ENCODE results near the gene ANKAR. TPM values are rescaled to one million over a fixed set of nuclear protein-coding genes. Genes with fewer than 3 reads are reported as not detected.

The ANKAR gene
- 10 to 100 TPM in 2 of 5 donors, 1 to 10 TPM in 3; 2.0 to 26.8 (median 8.2) TPM for total RNA-seq
- 1 to 10 TPM; 2.1 to 6.6 (median 2.2) TPM for polyA plus RNA-seq
- long read RNA-seq, donor 1, result 0 reads
- long read RNA-seq, donor 2, result 0 reads
- long read RNA-seq, donor 3, partial matches to known transcripts, result 6 of 6 reads
- long read RNA-seq, donor 3, other reads (novel, unspliced or antisense), result 0 of 6 reads
- long read RNA-seq, donor 4, result 0 reads
- long read RNA-seq, donor 5, result 0 reads
- long read RNA-seq, donor 6, result 0 reads
- long read RNA-seq, donor 7, result 0 reads
- long read RNA-seq, donor 8, result 0 reads
- long read RNA-seq, donor 9, result 0 reads
- long read RNA-seq, donor 10, result 0 reads

- H3K4me3 ChIP-seq, result peak within 1 kb of the TSS; percentile 52 to 68 (median 58)
- H3K4me1 ChIP-seq, result peaks cover 12 to 33% (median 21%) of the 10 kb centered on the region in 4 donors
- WGBS, 5 donors, result 0 to 2% (median 1%) methylated on average over 35 to 62 of the region's 62 CpGs
- peak within 1 kb of the TSS; percentile 93 to 98 (median 95) for H3K27ac ChIP-seq
- peak; percentile 91 to 97 for DNase-seq
- TF ChIP-seq POLR2AphosphoS5 (IDR thresholded peaks at IDR 0.05) (peak; percentile 34 to 86 (median 86)), EP300 (IDR thresholded peaks at IDR 0.05) (no peak), POLR2A (IDR thresholded peaks at IDR 0.05) (no peak), CTCF (IDR thresholded peaks at IDR 0.05) (peak in 5 of 7 experiments; percentile 41 to 92 (median 75))
- no peaks in the 10 kb centered on the region for H3K9me3 ChIP-seq
- intact Hi-C loops (cut with DNase I; ENCODE audit: low total_unique reads), result no loop called here
- peaks cover 0 to 29% (median 24%) of the 10 kb centered on the region in 4 donors for H3K36me3 ChIP-seq
- no peaks in the 10 kb centered on the region for H3K27me3 ChIP-seq
These were observed at the start of gene ANKAR for GRCh38 chr2:189674374-189675112. TSS of gene ANKAR (plus strand) at chr2:189674670. CDS start at chr2:189676491, 1,821 bp downstream.

GRCh38 chr2:189625636-189626035 lies 48.8 kb upstream of the ANKAR start:
- H3K4me3 ChIP-seq, result no peak overlapping the region
- no peak overlapping the region for H3K27ac ChIP-seq
- DNase-seq, result no peak
- TF ChIP-seq POLR2A (IDR thresholded peaks at IDR 0.05), result no peak
- no peak for TF ChIP-seq CTCF (IDR thresholded peaks at IDR 0.05)
- no peak for TF ChIP-seq POLR2AphosphoS5 (IDR thresholded peaks at IDR 0.05)
- TF ChIP-seq EP300 (IDR thresholded peaks at IDR 0.05), result no peak
- H3K4me1 ChIP-seq, result no peaks in the 10 kb centered on the region
- no peaks in the 10 kb centered on the region for H3K27me3 ChIP-seq
- intact Hi-C loops (cut with DNase I; ENCODE audit: low total_unique reads), result no loop called here
- no peaks in the 10 kb centered on the region for H3K9me3 ChIP-seq
- no peaks in the 10 kb centered on the region for H3K36me3 ChIP-seq
- 88 to 92% (median 89%) methylated on average over 2 of the region's 2 CpGs for WGBS, 5 donors

- Histone ChIP-seq H3K36me3 (no peaks in the 10 kb centered on the region), H3K27me3 (no peaks in the 10 kb centered on the region), H3K9me3 (no peaks in the 10 kb centered on the region), H3K4me3 (no peak overlapping the region), H3K4me1 (no peaks in the 10 kb centered on the region), H3K27ac (no peak overlapping the region)
- TF ChIP-seq EP300 (IDR thresholded peaks at IDR 0.05), result no peak
- TF ChIP-seq POLR2A (IDR thresholded peaks at IDR 0.05), result no peak
- TF ChIP-seq POLR2AphosphoS5 (IDR thresholded peaks at IDR 0.05), result no peak
- TF ChIP-seq CTCF (IDR thresholded peaks at IDR 0.05), result no peak
- intact Hi-C loops (cut with DNase I; ENCODE audit: low total_unique reads), result no loop called here
- 88 to 93% (median 91%) methylated on average over 1 of the region's 1 CpG for WGBS, 5 donors
- no peak for DNase-seq
These were observed 46.7 kb upstream of the ANKAR start for GRCh38 chr2:189627789-189628188.

GRCh38 chr2:189628817-189629530 lies 45.5 kb upstream of the ANKAR start:
- Histone ChIP-seq H3K27ac (no peak overlapping the region), H3K9me3 (no peaks in the 10 kb centered on the region), H3K4me3 (no peak overlapping the region), H3K4me1 (no peaks in the 10 kb centered on the region), H3K36me3 (no peaks in the 10 kb centered on the region), H3K27me3 (no peaks in the 10 kb centered on the region)
- 88 to 94% (median 92%) methylated on average over 9 of the region's 9 CpGs for WGBS, 5 donors
- intact Hi-C loops (cut with DNase I; ENCODE audit: low total_unique reads), result no loop called here
- TF ChIP-seq POLR2AphosphoS5 (IDR thresholded peaks at IDR 0.05) (no peak), EP300 (IDR thresholded peaks at IDR 0.05) (no peak), CTCF (IDR thresholded peaks at IDR 0.05) (no peak), POLR2A (IDR thresholded peaks at IDR 0.05) (no peak)
- DNase-seq, result no peak

Measured in stomach (tissue), 19 donors.